Measurements from ENCODE around the gene DPH2. TPM values are rescaled to one million over a fixed set of nuclear protein-coding genes. Genes with fewer than 3 reads are reported as not detected.

Gene DPH2
- total and polyA plus RNA-seq, 10 of the 15 experiments (the other 5 are each of a cell fraction or from before 2014, with no cell fraction given), result 13.1 to 82.9 (median 52.0) TPM

DNA sequence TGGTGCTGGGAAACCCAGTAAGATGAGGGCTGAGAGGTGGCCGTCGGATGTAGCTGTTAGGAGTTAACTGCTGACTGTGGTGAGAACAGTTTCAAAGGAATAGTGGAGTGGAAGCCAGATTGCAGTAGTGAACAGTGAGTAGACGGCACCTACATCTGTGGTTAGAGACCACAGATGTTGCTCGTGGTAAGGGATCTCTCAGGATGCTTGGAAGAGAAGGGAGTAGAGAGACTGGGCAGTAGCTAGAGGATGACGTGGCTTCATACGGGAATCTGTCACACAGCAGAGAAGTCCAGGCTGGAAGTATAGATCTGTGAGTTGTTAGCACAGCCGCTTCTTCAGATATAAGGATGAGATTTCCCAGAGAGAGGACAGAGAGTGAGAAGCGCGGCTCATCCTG lies 44.0 kb upstream of the DPH2 start:
- H3K9me3 ChIP-seq (replicated peaks; ENCODE audit: control insufficient read depth, insufficient read depth, low read length), result no peaks in the 10 kb centered on the region
- no peak overlapping the region for H3K4me2 ChIP-seq (ENCODE audit: control insufficient read depth, insufficient read depth)
- FAIRE-seq, result no peak
- no peak for ATAC-seq
- POLR2A ChIA-PET, result no interaction called here
- RAD21 ChIA-PET (ENCODE audit: unreplicated experiment), result interaction anchor here (0.9 to 2.1 kb wide), 2 partner anchors 160 to 162 kb away, joined by 3 to 8 read pairs; no protein-coding TSS in a partner anchor
- CTCF ChIA-PET, result interaction anchor here (0.6 to 19.3 kb wide), 3 partner anchors 8 to 162 kb away, joined by 4 to 1117 read pairs (median 38); partner anchors contain the start of gene ARTN
- no peak overlapping the region for H2AFZ ChIP-seq (ENCODE audit: control insufficient read depth, low read depth, low read length)
- H3K27me3 ChIP-seq (replicated peaks in 1 of 2; ENCODE audit: control insufficient read depth in 2 of 2, insufficient read depth in 2 of 2, low read length in 1 of 2), result no peaks in the 10 kb centered on the region
- intact Hi-C loops (cut with micrococcal nuclease; ENCODE audit: unreplicated experiment), result no loop called here
- no peak overlapping the region for H3K4me3 ChIP-seq
- no peaks in the 10 kb centered on the region for H3K79me2 ChIP-seq (ENCODE audit: control insufficient read depth, insufficient read depth, low read length)
- H3K36me3 ChIP-seq (ENCODE audit: control insufficient read depth in 2 of 2, insufficient read depth in 2 of 2, low read length in 1 of 2), result no peaks in the 10 kb centered on the region
- SMC1A ChIA-PET (ENCODE audit: uncharacterized antibody, unreplicated experiment), result interaction anchor here (0.7 to 6.1 kb wide), 3 partner anchors 9 to 243 kb away, joined by 3 to 65 read pairs (median 5); no protein-coding TSS in a partner anchor
- TF ChIP-seq TCF3 (IDR thresholded peaks at IDR 0.05; ENCODE audit: borderline replicate concordance, insufficient read depth, low read depth, low read length), result no peak
- TF ChIP-seq, protein P1, sequence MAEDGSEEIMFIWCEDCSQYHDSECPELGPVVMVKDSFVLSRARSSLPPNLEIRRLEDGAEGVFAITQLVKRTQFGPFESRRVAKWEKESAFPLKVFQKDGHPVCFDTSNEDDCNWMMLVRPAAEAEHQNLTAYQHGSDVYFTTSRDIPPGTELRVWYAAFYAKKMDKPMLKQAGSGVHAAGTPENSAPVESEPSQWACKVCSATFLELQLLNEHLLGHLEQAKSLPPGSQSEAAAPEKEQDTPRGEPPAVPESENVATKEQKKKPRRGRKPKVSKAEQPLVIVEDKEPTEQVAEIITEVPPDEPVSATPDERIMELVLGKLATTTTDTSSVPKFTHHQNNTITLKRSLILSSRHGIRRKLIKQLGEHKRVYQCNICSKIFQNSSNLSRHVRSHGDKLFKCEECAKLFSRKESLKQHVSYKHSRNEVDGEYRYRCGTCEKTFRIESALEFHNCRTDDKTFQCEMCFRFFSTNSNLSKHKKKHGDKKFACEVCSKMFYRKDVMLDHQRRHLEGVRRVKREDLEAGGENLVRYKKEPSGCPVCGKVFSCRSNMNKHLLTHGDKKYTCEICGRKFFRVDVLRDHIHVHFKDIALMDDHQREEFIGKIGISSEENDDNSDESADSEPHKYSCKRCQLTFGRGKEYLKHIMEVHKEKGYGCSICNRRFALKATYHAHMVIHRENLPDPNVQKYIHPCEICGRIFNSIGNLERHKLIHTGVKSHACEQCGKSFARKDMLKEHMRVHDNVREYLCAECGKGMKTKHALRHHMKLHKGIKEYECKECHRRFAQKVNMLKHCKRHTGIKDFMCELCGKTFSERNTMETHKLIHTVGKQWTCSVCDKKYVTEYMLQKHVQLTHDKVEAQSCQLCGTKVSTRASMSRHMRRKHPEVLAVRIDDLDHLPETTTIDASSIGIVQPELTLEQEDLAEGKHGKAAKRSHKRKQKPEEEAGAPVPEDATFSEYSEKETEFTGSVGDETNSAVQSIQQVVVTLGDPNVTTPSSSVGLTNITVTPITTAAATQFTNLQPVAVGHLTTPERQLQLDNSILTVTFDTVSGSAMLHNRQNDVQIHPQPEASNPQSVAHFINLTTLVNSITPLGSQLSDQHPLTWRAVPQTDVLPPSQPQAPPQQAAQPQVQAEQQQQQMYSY (CRISPR knock-in tag; IDR thresholded peaks at IDR 0.05), result no peak
- no peak for TF ChIP-seq ATF7 (IDR thresholded peaks at IDR 0.05; ENCODE audit: low read depth)
- TF ChIP-seq ZNF622 (IDR thresholded peaks at IDR 0.05), result no peak
- TF ChIP-seq BHLHE40 (IDR thresholded peaks at IDR 0.05; ENCODE audit: borderline replicate concordance in 1 of 2, low read depth in 2 of 2, low read length in 1 of 2), result no peak
- TF ChIP-seq ZNF384 (IDR thresholded peaks at IDR 0.05; ENCODE audit: borderline replicate concordance, low read depth, low read length), result no peak
- TF ChIP-seq RCOR1 (conservative IDR thresholded peaks at IDR 0.05; ENCODE audit: low read depth, low read length), result no peak
- TF ChIP-seq, protein P2, sequence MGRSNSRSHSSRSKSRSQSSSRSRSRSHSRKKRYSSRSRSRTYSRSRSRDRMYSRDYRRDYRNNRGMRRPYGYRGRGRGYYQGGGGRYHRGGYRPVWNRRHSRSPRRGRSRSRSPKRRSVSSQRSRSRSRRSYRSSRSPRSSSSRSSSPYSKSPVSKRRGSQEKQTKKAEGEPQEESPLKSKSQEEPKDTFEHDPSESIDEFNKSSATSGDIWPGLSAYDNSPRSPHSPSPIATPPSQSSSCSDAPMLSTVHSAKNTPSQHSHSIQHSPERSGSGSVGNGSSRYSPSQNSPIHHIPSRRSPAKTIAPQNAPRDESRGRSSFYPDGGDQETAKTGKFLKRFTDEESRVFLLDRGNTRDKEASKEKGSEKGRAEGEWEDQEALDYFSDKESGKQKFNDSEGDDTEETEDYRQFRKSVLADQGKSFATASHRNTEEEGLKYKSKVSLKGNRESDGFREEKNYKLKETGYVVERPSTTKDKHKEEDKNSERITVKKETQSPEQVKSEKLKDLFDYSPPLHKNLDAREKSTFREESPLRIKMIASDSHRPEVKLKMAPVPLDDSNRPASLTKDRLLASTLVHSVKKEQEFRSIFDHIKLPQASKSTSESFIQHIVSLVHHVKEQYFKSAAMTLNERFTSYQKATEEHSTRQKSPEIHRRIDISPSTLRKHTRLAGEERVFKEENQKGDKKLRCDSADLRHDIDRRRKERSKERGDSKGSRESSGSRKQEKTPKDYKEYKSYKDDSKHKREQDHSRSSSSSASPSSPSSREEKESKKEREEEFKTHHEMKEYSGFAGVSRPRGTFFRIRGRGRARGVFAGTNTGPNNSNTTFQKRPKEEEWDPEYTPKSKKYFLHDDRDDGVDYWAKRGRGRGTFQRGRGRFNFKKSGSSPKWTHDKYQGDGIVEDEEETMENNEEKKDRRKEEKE (IDR thresholded peaks at IDR 0.05), result no peak
- TF ChIP-seq YY1 (IDR thresholded peaks at IDR 0.05; ENCODE audit: low read depth, low read length), result no peak
- no peak for TF ChIP-seq IKZF1 (conservative IDR thresholded peaks at IDR 0.05)
- TF ChIP-seq POU2F2 (IDR thresholded peaks at IDR 0.05; ENCODE audit: borderline replicate concordance, low read depth, low read length), result no peak
- TF ChIP-seq ESRRA (IDR thresholded peaks at IDR 0.05; ENCODE audit: low read length), result no peak
- TF ChIP-seq HDGF (IDR thresholded peaks at IDR 0.05), result no peak
- no peak for TF ChIP-seq POLR2AphosphoS5 (IDR thresholded peaks at IDR 0.05; ENCODE audit: low read length)
- no peak overlapping the region for H3K9ac ChIP-seq (ENCODE audit: control insufficient read depth, insufficient read depth, low read length)
- in situ Hi-C loops (cut with MboI), result no loop called here
- no peak overlapping the region for H3K27ac ChIP-seq (ENCODE audit: control insufficient read depth, insufficient read depth)
- H3K4me1 ChIP-seq (ENCODE audit: control insufficient read depth, insufficient read depth, low read length), result no peaks in the 10 kb centered on the region
- 98% methylated on average over 9 of the region's 9 CpGs for WGBS (ENCODE audit: insufficient coverage, insufficient replicate concordance, low lambda C conversion rate, missing lambda C conversion rate)
- no TSS peak for BruUV-seq (replicated peaks)
- DNase-seq (ENCODE audit: low read depth, low spot score), result no peak
- no peaks in the 10 kb centered on the region for H4K20me1 ChIP-seq (ENCODE audit: control insufficient read depth, insufficient read depth)

Measured in GM12878 (cell line).